K562 (cell line): ENCODE data around the gene HRAS. TPM values are rescaled to one million over a fixed set of nuclear protein-coding genes. Genes with fewer than 3 reads are reported as not detected.

Experiments used
- ARID2 ChIP-seq: fragments of 450-650 bp; IDR thresholded peaks from 2 replicates; pipeline ENCODE4 v1.6.1; 2017; ENCODE audit warnings: antibody characterized with exemption, mild to moderate bottlenecking
- CHAMP1 ChIP-seq: fragments of 450-650 bp; IDR thresholded peaks from 2 replicates; pipeline ENCODE4 v1.6.1; 2016; ENCODE audit warnings: mild to moderate bottlenecking
- CREB3 ChIP-seq: fragments of 450-650 bp; conservative IDR thresholded peaks from 2 replicates; pipeline ENCODE4 v1.6.1; 2016; ENCODE audit warnings: missing genetic modification characterization, low read depth, mild to moderate bottlenecking, missing compliant biosample characterization, moderate library complexity
- ETV1 ChIP-seq: fragments of 450-650 bp; conservative IDR thresholded peaks from 2 replicates; pipeline ENCODE4 v1.6.1; 2016; ENCODE audit warnings: missing genetic modification characterization, control low read depth, low read depth, missing compliant biosample characterization
- KAT7 ChIP-seq: sonication (generic); formaldehyde crosslinking; IDR thresholded peaks from 2 replicates; pipeline ENCODE4 v1.8.0; 2022; ENCODE audit warnings: missing genetic modification reagents, mild to moderate bottlenecking, borderline replicate concordance
- PCBP2 ChIP-seq: fragments of 200-400 bp; formaldehyde crosslinking; IDR thresholded peaks from 2 replicates; pipeline ENCODE4 v1.6.1; 2018; ENCODE audit warnings: low read length, low read depth, mild to moderate bottlenecking, moderate library complexity; ENCODE audit not compliant: poor library complexity, severe bottlenecking
- RAD51 ChIP-seq: fragments of 450-650 bp; IDR thresholded peaks from 2 replicates; pipeline ENCODE4 v1.7.1; 2016; ENCODE audit warnings: low read depth, mild to moderate bottlenecking, borderline replicate concordance
- RB1 ChIP-seq: fragments of 450-650 bp; IDR thresholded peaks from 2 replicates; pipeline ENCODE4 v1.6.1; 2017; ENCODE audit warnings: low read depth, mild to moderate bottlenecking
- RFX7 ChIP-seq: fragments of 250-450 bp; sonication (Bioruptor Pico); IDR thresholded peaks from 2 replicates; pipeline ENCODE4 v1.5.1; 2021; ENCODE audit warnings: mild to moderate bottlenecking
- SMARCA5 ChIP-seq: fragments of 450-650 bp; IDR thresholded peaks from 2 replicates; pipeline ENCODE4 v1.6.1; 2016
- SMARCC2 ChIP-seq: fragments of 450-650 bp; IDR thresholded peaks from 2 replicates; pipeline ENCODE4 v1.6.1; 2017; ENCODE audit warnings: antibody characterized with exemption, moderate library complexity, mild to moderate bottlenecking, low read depth
- TCF15 ChIP-seq: fragments of 250-450 bp; sonication (Bioruptor Pico); IDR thresholded peaks from 2 replicates; pipeline ENCODE4 v1.8.0; 2022; ENCODE audit warnings: moderate library complexity, mild to moderate bottlenecking, inconsistent platforms
- TCFL5 ChIP-seq: fragments of 250-450 bp; sonication (Bioruptor Pico); conservative IDR thresholded peaks from 2 replicates; pipeline ENCODE4 v1.6.1; 2021; ENCODE audit warnings: mild to moderate bottlenecking, moderate library complexity, matching md5 sums
- ZNF76 ChIP-seq: fragments of 250-450 bp; sonication (Bioruptor Pico); IDR thresholded peaks from 2 replicates; pipeline ENCODE4 v1.4.0; 2020; ENCODE audit warnings: mild to moderate bottlenecking, moderate library complexity, borderline replicate concordance
- polyA plus RNA-seq, 8 experiments: library from polyadenylated mRNA; depleted of rRNA in 4 of 8; stranded (reverse) in 5 of 8; unstranded in 3 of 8; fragments of >200 nt; fragmentation: Nextera tagmentation in 2 of 8; fragmentation: Illumina TruSeq in 1 of 8; extraction: Ambion mirVana in 2 of 8; extraction: Trizol in 1 of 8; gene quantifications; 2 replicates each; pipeline versions ENCODE4 v1.2.1 to v1.2.3, GENCODE V29; 2011 to 2014; ENCODE audit warnings: inconsistent platforms in 1 of 8, missing spikeins in 1 of 8
- total RNA-seq, 7 experiments: library from RNA; depleted of rRNA in 6 of 7; stranded (reverse); fragments of >200 nt in 6 of 7; fragmentation: Illumina TruSeq in 2 of 7; extraction: Trizol in 2 of 7; gene quantifications; 2 replicates each; pipeline versions ENCODE4 v1.2.1 to v1.2.3, GENCODE V29; 2011 to 2021; ENCODE audit warnings: low replicate concordance in 1 of 7
- TF ChIP-seq, protein P1 (sequence below): fragments of 250-450 bp; sonication (Bioruptor Pico); IDR thresholded peaks from 2 replicates; pipeline ENCODE4 v1.4.0; 2020
- TF ChIP-seq, protein P2 (sequence below): fragments of 150-350 bp; conservative IDR thresholded peaks from 2 replicates; pipeline ENCODE4 v1.6.1; 2014; ENCODE audit warnings: low read length

Gene HRAS
- total and polyA plus RNA-seq, 9 of the 15 experiments (the other 6 are each of a cell fraction or from before 2014, with no cell fraction given), result 2.8 to 73.5 (median 29.6) TPM

DNA sequence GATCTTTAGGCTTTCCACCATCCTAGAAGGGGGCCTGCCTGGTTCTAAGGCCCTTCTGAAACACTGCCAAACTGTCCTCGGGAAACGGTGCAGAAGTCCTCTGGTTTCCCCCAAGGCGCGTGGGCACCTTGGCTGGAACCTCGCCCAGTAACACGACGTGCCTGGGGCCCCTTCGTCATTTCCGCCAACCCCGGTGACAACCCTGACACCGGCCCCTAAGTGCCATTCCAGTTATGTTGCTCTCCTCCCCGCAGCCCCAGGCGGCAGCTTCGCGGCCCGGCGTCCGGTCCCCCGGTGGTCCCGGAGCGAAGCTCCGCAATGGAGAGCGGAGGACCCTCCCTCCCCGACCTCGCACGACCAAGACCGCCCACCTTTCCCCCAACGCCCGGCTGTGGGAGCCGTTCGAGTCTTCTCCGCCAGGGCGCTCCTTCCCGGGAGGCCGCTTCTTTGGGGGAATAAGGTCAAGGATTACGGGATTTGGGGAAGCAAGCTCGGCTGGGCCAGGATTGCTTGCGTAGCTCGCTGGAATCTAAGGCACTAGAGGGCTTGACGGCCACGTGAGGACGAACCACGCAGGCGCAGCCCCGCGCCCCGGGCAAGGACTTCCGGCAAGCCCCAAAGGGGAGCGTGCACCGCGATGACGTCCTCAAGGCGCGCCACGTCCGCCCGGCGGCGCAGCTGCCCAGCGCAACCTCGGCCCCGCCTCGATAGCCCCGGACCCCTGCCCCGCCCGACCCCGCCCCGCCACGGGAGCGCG lies 29.0 kb downstream of the HRAS start (continued):
- TF ChIP-seq, protein P1, sequence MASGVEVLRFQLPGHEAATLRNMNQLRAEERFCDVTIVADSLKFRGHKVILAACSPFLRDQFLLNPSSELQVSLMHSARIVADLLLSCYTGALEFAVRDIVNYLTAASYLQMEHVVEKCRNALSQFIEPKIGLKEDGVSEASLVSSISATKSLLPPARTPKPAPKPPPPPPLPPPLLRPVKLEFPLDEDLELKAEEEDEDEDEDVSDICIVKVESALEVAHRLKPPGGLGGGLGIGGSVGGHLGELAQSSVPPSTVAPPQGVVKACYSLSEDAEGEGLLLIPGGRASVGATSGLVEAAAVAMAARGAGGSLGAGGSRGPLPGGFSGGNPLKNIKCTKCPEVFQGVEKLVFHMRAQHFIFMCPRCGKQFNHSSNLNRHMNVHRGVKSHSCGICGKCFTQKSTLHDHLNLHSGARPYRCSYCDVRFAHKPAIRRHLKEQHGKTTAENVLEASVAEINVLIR (CRISPR knock-in tag), result peak; percentile 96
- TF ChIP-seq KAT7 (CRISPR knock-in tag) (0 out of 2 replicates have a peak, but pooled peaks have one; percentile 22), ETV1 (tag) (0 out of 2 replicates have a peak, but pooled peaks have one; percentile 26), SMARCC2 (no peak), CHAMP1 (no peak), RAD51 (peak; percentile 53; the same call in 1 of the 2 replicates), SMARCA5 (no peak), TCF15 (CRISPR knock-in tag) (0 out of 2 replicates have a peak, but pooled peaks have one; percentile 53), RB1 (no peak), TCFL5 (CRISPR knock-in tag) (no peak), ZNF76 (CRISPR knock-in tag) (no peak), RFX7 (no peak), CREB3 (tag) (no peak), ARID2 (no peak), PCBP2 (no peak)
- TF ChIP-seq, protein P2, sequence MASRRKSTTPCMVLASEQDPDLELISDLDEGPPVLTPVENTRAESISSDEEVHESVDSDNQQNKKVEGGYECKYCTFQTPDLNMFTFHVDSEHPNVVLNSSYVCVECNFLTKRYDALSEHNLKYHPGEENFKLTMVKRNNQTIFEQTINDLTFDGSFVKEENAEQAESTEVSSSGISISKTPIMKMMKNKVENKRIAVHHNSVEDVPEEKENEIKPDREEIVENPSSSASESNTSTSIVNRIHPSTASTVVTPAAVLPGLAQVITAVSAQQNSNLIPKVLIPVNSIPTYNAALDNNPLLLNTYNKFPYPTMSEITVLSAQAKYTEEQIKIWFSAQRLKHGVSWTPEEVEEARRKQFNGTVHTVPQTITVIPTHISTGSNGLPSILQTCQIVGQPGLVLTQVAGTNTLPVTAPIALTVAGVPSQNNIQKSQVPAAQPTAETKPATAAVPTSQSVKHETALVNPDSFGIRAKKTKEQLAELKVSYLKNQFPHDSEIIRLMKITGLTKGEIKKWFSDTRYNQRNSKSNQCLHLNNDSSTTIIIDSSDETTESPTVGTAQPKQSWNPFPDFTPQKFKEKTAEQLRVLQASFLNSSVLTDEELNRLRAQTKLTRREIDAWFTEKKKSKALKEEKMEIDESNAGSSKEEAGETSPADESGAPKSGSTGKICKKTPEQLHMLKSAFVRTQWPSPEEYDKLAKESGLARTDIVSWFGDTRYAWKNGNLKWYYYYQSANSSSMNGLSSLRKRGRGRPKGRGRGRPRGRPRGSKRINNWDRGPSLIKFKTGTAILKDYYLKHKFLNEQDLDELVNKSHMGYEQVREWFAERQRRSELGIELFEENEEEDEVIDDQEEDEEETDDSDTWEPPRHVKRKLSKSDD, result peak; percentile 64; the same call in 1 of the 2 replicates
